Body of pancreas (tissue), 4 donors: ENCODE data around the gene MICAL2. TPM values are rescaled to one million over a fixed set of nuclear protein-coding genes. Genes with fewer than 3 reads are reported as not detected.

ENCODE experiments used
- ATAC-seq: fragments of 150-250 bp; one replicate; pipeline ENCODE4 v1.9.1; 2016
- DNase-seq, 4 donors: peaks; one replicate each; pipeline ENCODE4 v3.0.0-alpha.2; 2019
- H3K27ac ChIP-seq, 4 donors: fragments of 200-600 bp; sonication (generic); 1 replicate in 3 of 4; 2 replicates in 1 of 4; pipeline versions ENCODE4 v1.5.1 to v1.6.1; 2016 to 2019; ENCODE audit warnings: mild to moderate bottlenecking in 1 of 4, mixed read lengths in 1 of 4, moderate library complexity in 1 of 4
- H3K27me3 ChIP-seq, 2 donors: fragments of 200-600 bp; sonication (generic); one replicate each; pipeline ENCODE4 v1.6.0; 2016; ENCODE audit warnings: mild to moderate bottlenecking in 1 of 2
- H3K36me3 ChIP-seq, 2 donors: fragments of 200-600 bp; sonication (generic); replicated peaks in 1 of 2; 2 replicates each; pipeline ENCODE4 v1.5.1; 2016; ENCODE audit warnings: low read depth in 2 of 2; ENCODE audit not compliant: insufficient read depth in 1 of 2
- H3K4me1 ChIP-seq: fragments of 200-600 bp; sonication (generic); one replicate; pipeline ENCODE4 v1.6.0; 2016
- H3K4me3 ChIP-seq, 2 donors: fragments of 200-600 bp; sonication (generic); 1 replicate in 1 of 2; 2 replicates in 1 of 2; pipeline ENCODE4 v1.5.1; 2016 to 2019
- H3K9me3 ChIP-seq, 3 donors: fragments of 200-600 bp; sonication (generic); 1 replicate in 2 of 3; 2 replicates in 1 of 3; pipeline ENCODE4 v1.5.1; 2016
- CTCF ChIP-seq, 7 experiments: fragments of 450-650 bp in 4 of 7; fragments of 200-600 bp in 3 of 7; sonication (generic) in 3 of 7; IDR thresholded peaks; one replicate each; pipeline ENCODE4 v1.5.1; 2016 to 2019; ENCODE audit warnings: antibody characterized with exemption in 7 of 7
- POLR2A ChIP-seq, 3 donors: fragments of 450-650 bp; IDR thresholded peaks; one replicate each; pipeline ENCODE4 v1.6.1; 2016; ENCODE audit warnings: antibody characterized with exemption in 3 of 3, mild to moderate bottlenecking in 2 of 3
- WGBS, 2 donors: methylation state at CpG; one replicate each; pipeline ENCODE4 v1.1.5; 2017; 5-methylcytosine and 5-hydroxymethylcytosine counted together
- intact Hi-C: fragments of 100-400 bp; cut with DNase I; formaldehyde crosslinking; loops from one replicate; pipeline ENCODE4 v1.15.1; 2023
- total RNA-seq, 2 donors: library from RNA; depleted of rRNA; stranded (reverse); fragments of >200 nt; gene quantifications; one replicate each; pipeline ENCODE4 v1.1.0, GENCODE V29; 2016

MICAL2 gene
- total RNA-seq, 2 donors from 2014 or later: 16.6 to 24.4 TPM

- intact Hi-C loops: no loop called here
- Histone ChIP-seq H3K36me3 (no peaks in the 10 kb centered on the region), H3K27me3 (no peaks in the 10 kb centered on the region), H3K9me3 (no peaks in the 10 kb centered on the region), H3K27ac (no peak overlapping the region), H3K4me1 (no peaks in the 10 kb centered on the region), H3K4me3 (no peak overlapping the region)
- DNase-seq (no peak), ATAC-seq (no peak)
- TF ChIP-seq POLR2A (IDR thresholded peaks at IDR 0.05): no peak
- no peak for TF ChIP-seq CTCF (IDR thresholded peaks at IDR 0.05)
- 88 to 91% methylated on average over 9 of the region's 9 CpGs for WGBS, 2 donors
Observed at GRCh38 chr11:12207384-12208150, 97.2 kb downstream of the MICAL2 start.

GRCh38 chr11:12209096-12209495, 98.7 kb downstream of the MICAL2 start:
- Histone ChIP-seq H3K27ac (no peak overlapping the region), H3K27me3 (no peaks in the 10 kb centered on the region), H3K4me3 (no peak overlapping the region), H3K36me3 (no peaks in the 10 kb centered on the region), H3K9me3 (no peaks in the 10 kb centered on the region), H3K4me1 (no peaks in the 10 kb centered on the region)
- intact Hi-C loops: no loop called here
- 93 to 100% methylated on average over 2 of the region's 2 CpGs for WGBS, 2 donors
- ATAC-seq: no peak
- TF ChIP-seq POLR2A (IDR thresholded peaks at IDR 0.05) (no peak), CTCF (IDR thresholded peaks at IDR 0.05) (no peak)
- no peak for DNase-seq

- Histone ChIP-seq H3K27ac (no peak overlapping the region), H3K36me3 (no peaks in the 10 kb centered on the region), H3K4me3 (no peak overlapping the region), H3K4me1 (no peaks in the 10 kb centered on the region), H3K27me3 (no peaks in the 10 kb centered on the region), H3K9me3 (no peaks in the 10 kb centered on the region)
- DNase-seq (no peak), ATAC-seq (no peak)
- no peak for TF ChIP-seq CTCF (IDR thresholded peaks at IDR 0.05)
- TF ChIP-seq POLR2A (IDR thresholded peaks at IDR 0.05): no peak
- intact Hi-C loops: no loop called here
- WGBS, 2 donors: 90 to 98% methylated on average over 4 of the region's 4 CpGs
Observed at GRCh38 chr11:12210200-12210599, 99.8 kb downstream of the MICAL2 start.

- Histone ChIP-seq H3K4me1 (peaks cover 10% of the 10 kb centered on the region), H3K9me3 (no peaks in the 10 kb centered on the region), H3K27me3 (no peaks in the 10 kb centered on the region), H3K36me3 (no peaks in the 10 kb centered on the region), H3K27ac (no peak overlapping the region), H3K4me3 (no peak overlapping the region)
- no peak for DNase-seq
- 97 to 99% methylated on average over 7 of the region's 7 CpGs for WGBS, 2 donors
- ATAC-seq: no peak
- TF ChIP-seq POLR2A (IDR thresholded peaks at IDR 0.05): no peak
- TF ChIP-seq CTCF (IDR thresholded peaks at IDR 0.05): no peak
- intact Hi-C loops: no loop called here
Observed at GRCh38 chr11:12211331-12212065, 101.1 kb downstream of the MICAL2 start.
